PFSK-1 (cell line): ENCODE data around the gene DNAJB2.

Experiments used
- FOXP2 ChIP-seq: optimal IDR thresholded peaks from 2 replicates; pipeline ENCODE3; 2011; ENCODE audit warnings: borderline replicate concordance, control low read depth, inconsistent platforms; ENCODE audit not compliant: insufficient read depth; ENCODE audit errors: extremely low read length, extremely low read depth
- POLR2AphosphoS5 ChIP-seq: IDR thresholded peaks from 2 replicates; pipeline ENCODE4 v1.6.1; 2012; ENCODE audit warnings: low read depth, mild to moderate bottlenecking, control low read depth, low read length, moderate library complexity
- REST ChIP-seq, 2 experiments: IDR thresholded peaks; 2 replicates each; pipeline versions ENCODE4 v1.6.1 to v1.8.0; 2011 to 2012; ENCODE audit warnings: low read depth in 2 of 2, low read length in 2 of 2, control low read depth in 1 of 2, inconsistent platforms in 1 of 2, mild to moderate bottlenecking in 1 of 2, moderate library complexity in 1 of 2; ENCODE audit not compliant: insufficient read depth in 1 of 2
- SIN3A ChIP-seq: IDR thresholded peaks from 2 replicates; pipeline ENCODE4 v1.6.1; 2012; ENCODE audit warnings: mild to moderate bottlenecking, low read length, moderate library complexity, borderline replicate concordance; ENCODE audit not compliant: insufficient read depth
- TAF1 ChIP-seq: IDR thresholded peaks from 2 replicates; pipeline ENCODE4 v1.6.1; 2012; ENCODE audit warnings: low read length, control low read depth, borderline replicate concordance; ENCODE audit not compliant: insufficient read depth

The DNAJB2 gene

GRCh38 chr2:219248845-219249202, 30.3 kb upstream of the DNAJB2 start:
- TF ChIP-seq TAF1 (no peak), REST (IDR thresholded peaks at IDR 0.05; ENCODE audit: insufficient read depth in 1 of 2, low read depth in 2 of 2, low read length in 2 of 2) (no peak)

GRCh38 chr2:219249203-219249980, 29.8 kb upstream of the DNAJB2 start:
- TF ChIP-seq FOXP2, result no peak
- TF ChIP-seq TAF1, result no peak
- no peak; the same call in 1 of the 2 replicates for TF ChIP-seq POLR2AphosphoS5
- no peak for TF ChIP-seq REST (IDR thresholded peaks at IDR 0.05; ENCODE audit: insufficient read depth in 1 of 2, low read depth in 2 of 2, low read length in 2 of 2)
- TF ChIP-seq SIN3A, result no peak

GRCh38 chr2:219250049-219250781, 29.0 kb upstream of the DNAJB2 start:
- TF ChIP-seq FOXP2, result no peak
- no peak for TF ChIP-seq POLR2AphosphoS5
- TF ChIP-seq TAF1, result no peak
- no peak for TF ChIP-seq REST (IDR thresholded peaks at IDR 0.05; ENCODE audit: insufficient read depth in 1 of 2, low read depth in 2 of 2, low read length in 2 of 2)
- TF ChIP-seq SIN3A, result no peak

GRCh38 chr2:219251656-219252055, 27.5 kb upstream of the DNAJB2 start:
- TF ChIP-seq REST (IDR thresholded peaks at IDR 0.05; ENCODE audit: insufficient read depth in 1 of 2, low read depth in 2 of 2, low read length in 2 of 2), result no peak

- TF ChIP-seq TAF1 (no peak), SIN3A (no peak), REST (IDR thresholded peaks at IDR 0.05; ENCODE audit: insufficient read depth in 1 of 2, low read depth in 2 of 2, low read length in 2 of 2) (no peak), FOXP2 (no peak), POLR2AphosphoS5 (no peak)
Observed at GRCh38 chr2:219252084-219252483, 27.1 kb upstream of the DNAJB2 start.
